Measurements from ENCODE around the gene BAG3. TPM values are rescaled to one million over a fixed set of nuclear protein-coding genes. Genes with fewer than 3 reads are reported as not detected.
A peak's percentile ranks its signal among the peaks of the same experiment; 100 is the strongest.

Gene BAG3
- total and polyA plus RNA-seq, 2 of the 4 experiments (the other 2 are of a cell fraction) = 5.4 to 42.5 TPM

GRCh38 chr10:119670717-119671116 is 19.5 kb downstream of the BAG3 start:
- Histone ChIP-seq H4K8ac (ENCODE audit: low read depth in 2 of 2, low read length in 2 of 2) (no peak overlapping the region), H2AFZ (replicated peaks; ENCODE audit: low read length, poor library complexity) (no peak overlapping the region), H3K79me1 (ENCODE audit: low read depth in 1 of 2, low read length in 2 of 2) (peaks cover 29 to 87% of the 10 kb centered on the region in 2 experiments), H3K4me3 (ENCODE audit: insufficient read depth, low read depth, low read length) (no peak overlapping the region), H3K14ac (replicated peaks; ENCODE audit: low read depth, low read length) (no peak overlapping the region), H3K9me3 (ENCODE audit: control insufficient read depth, insufficient read depth, low read length) (no peaks in the 10 kb centered on the region), H2BK20ac (ENCODE audit: low read depth, low read length) (no peak overlapping the region), H4K91ac (ENCODE audit: insufficient read depth, low read depth, low read length) (no peak overlapping the region), H3K18ac (ENCODE audit: low read depth, low read length) (no peak overlapping the region), H3K4me1 (ENCODE audit: control insufficient read depth, insufficient read depth, low read length) (peaks cover 31% of the 10 kb centered on the region), H2AK9ac (replicated peaks; ENCODE audit: low read depth, low read length, poor library complexity) (no peak overlapping the region), H4K20me1 (ENCODE audit: insufficient read depth, low read length) (peaks cover 76% of the 10 kb centered on the region), H3K56ac (ENCODE audit: extremely low read depth, insufficient read depth, low read length) (no peak overlapping the region), H4K5ac (ENCODE audit: low read depth, low read length) (no peak overlapping the region), H3K27me3 (ENCODE audit: control insufficient read depth, insufficient read depth, low read length) (no peaks in the 10 kb centered on the region), H3K4ac (ENCODE audit: low read depth, low read length) (no peak overlapping the region), H2BK15ac (ENCODE audit: low read depth, low read length) (no peak overlapping the region), H2BK5ac (ENCODE audit: low read depth, low read length, poor library complexity, severe bottlenecking) (no peak overlapping the region), H3K9ac (ENCODE audit: low read depth, low read length) (no peak overlapping the region), H2AK5ac (ENCODE audit: low read depth, low read length) (no peak overlapping the region), H3K9me1 (ENCODE audit: insufficient read depth, low read length) (peaks cover 31% of the 10 kb centered on the region), H3K36me3 (ENCODE audit: control insufficient read depth, insufficient read depth, low read length) (peaks cover 46% of the 10 kb centered on the region), H3K23ac (ENCODE audit: low read depth, low read length) (no peak overlapping the region), H2BK120ac (ENCODE audit: low read depth, low read length) (no peak overlapping the region), H3K4me2 (ENCODE audit: low read depth, low read length) (no peak overlapping the region), H3K27ac (ENCODE audit: insufficient read depth, low read length) (no peak overlapping the region)
- DNase-seq (peak; percentile 65), ATAC-seq (ENCODE audit: low read depth) (no peak)
- in situ Hi-C loops (cut with MboI; ENCODE audit: low sequenced_read_pairs) = no loop called here
- no CpG with 5 or more reads among the region's 3 CpGs for WGBS, 2 experiments (ENCODE audit: extremely low coverage in 2 of 2, insufficient read length in 1 of 2)
- dilution Hi-C loops (cut with HindIII; ENCODE audit: low sequenced_read_pairs, unreplicated experiment) = no loop called here
- POLR2A ChIA-PET (ENCODE audit: unreplicated experiment) = interaction anchor here (0.7 kb wide), 1 partner anchor 20 kb away, joined by 3 read pairs; the partner anchor contains the start of gene BAG3
- intact Hi-C loops (cut with micrococcal nuclease) = no loop called here
- TF ChIP-seq CEBPB (IDR thresholded peaks at IDR 0.05; ENCODE audit: low read depth, low read length) (no peak), FOS (IDR thresholded peaks at IDR 0.05; ENCODE audit: low read depth, low read length) (no peak), BHLHE40 (IDR thresholded peaks at IDR 0.05; ENCODE audit: low read depth, low read length) (peak; percentile 64; the same call in 1 of the 2 replicates), RCOR1 (IDR thresholded peaks at IDR 0.05; ENCODE audit: insufficient replicate concordance, low read length) (no peak), CHD1 (IDR thresholded peaks at IDR 0.05; ENCODE audit: low read depth, low read length) (no peak), USF2 (IDR thresholded peaks at IDR 0.05; ENCODE audit: low read depth, low read length) (no peak), SMC3 (IDR thresholded peaks at IDR 0.05; ENCODE audit: low read depth, low read length) (no peak)
- CTCF ChIA-PET = interaction anchor here (1.1 kb wide), 1 partner anchor 17 kb away, joined by 3 read pairs; no protein-coding TSS in a partner anchor
- no TSS peak for BruUV-seq (replicated peaks)
